GM12872 (cell line): ENCODE results near the gene KIF21A.

ENCODE experiments used
- CTCF ChIP-seq: IDR thresholded peaks from 3 replicates; pipeline ENCODE4 v1.5.1; 2011; ENCODE audit warnings: low read depth, mild to moderate bottlenecking, low read length, moderate library complexity; ENCODE audit not compliant: insufficient read depth

KIF21A gene

DNA sequence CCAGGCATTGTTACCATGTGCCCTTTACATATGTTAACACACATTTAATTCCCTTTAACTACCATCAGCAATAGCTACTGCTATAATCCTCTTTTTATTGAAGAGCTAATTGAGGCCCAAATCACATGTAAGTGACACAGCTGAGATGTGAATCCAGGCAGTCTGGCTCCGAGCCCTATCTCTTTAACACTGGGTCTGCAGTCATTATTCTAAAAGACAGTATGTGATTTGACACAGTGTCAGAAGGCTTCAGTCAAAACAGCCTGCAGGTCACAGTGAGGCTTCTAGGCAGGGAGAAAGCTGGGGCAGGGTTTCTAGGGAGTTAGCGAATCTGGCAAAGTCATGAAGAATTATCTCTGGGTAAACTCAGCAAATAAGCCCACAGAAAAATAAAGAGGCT lies 148.2 kb downstream of the KIF21A start:
- TF ChIP-seq CTCF: no peak

DNA sequence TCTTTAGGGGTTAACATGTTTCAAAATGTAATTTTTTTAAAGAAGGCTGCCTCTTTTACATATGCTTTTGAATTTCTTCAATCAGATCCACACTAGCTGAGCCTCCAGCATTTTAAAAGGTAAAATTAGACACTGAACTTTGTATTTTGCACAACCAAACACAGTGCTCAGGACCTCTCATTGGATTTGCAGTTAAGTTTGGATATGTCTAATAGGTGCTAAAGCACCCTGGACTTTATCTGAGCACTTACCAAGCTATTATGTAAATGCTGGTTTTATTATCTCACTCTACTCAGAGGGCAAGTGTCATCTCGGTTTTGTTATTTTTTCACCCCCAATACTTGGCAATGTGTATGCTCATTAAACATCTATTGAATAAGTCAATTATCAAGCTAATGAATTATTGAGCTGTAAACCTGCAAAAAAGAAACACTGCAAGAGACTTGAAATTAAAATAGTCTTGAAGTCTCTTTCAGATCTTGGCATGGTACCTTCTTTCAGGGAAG lies 150.7 kb downstream of the KIF21A start:
- no peak for TF ChIP-seq CTCF

DNA sequence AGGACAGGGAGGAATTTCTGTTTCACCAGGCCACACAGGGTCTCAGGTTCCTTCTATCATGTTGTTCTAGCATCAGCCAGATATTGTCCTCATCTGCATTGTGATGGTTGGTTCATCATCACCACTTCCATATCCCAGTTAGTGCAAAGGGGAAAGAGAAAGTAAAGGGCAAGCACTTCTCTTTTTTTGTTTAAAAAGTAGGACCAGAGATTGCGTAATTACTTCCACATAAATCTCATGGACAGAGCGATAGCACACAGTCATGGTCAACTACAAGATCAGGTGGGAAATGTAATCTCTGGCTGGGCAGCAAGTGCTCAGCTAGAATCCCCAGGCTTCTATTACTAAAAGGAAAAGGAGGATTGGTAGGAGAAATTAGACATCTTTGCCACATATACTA lies 155.1 kb downstream of the KIF21A start:
- no peak for TF ChIP-seq CTCF

- no peak for TF ChIP-seq CTCF
Measured at GRCh38 chr12:39287409-39287808, 155.5 kb downstream of the KIF21A start.

- no peak for TF ChIP-seq CTCF
Measured at GRCh38 chr12:39278426-39278825, 164.5 kb downstream of the KIF21A start.

DNA sequence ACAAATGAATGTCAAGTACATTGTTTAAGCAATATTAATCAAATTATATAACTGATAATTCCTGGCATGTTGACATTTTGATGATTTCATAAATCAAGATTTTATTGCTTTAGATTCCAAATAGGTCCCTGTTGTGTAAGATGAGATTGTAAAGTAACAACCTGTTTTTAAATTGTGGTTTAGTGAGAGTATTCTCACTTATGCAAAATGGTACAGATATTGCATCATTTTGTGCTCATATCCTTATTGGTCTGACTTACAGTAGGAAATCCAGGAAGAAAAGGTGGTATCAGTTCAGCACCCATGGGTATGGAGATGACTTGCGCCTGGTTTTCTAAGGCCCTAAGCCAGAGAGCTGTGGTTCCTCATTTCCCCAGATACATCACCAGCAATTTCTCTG lies 165.5 kb downstream of the KIF21A start:
- no peak for TF ChIP-seq CTCF

GRCh38 chr12:39275846-39276245 lies 167.1 kb downstream of the KIF21A start:
- no peak for TF ChIP-seq CTCF
